Mesenteric fat pad (tissue), 1 donor: ENCODE data around the gene SLC4A1AP. TPM values are rescaled to one million over a fixed set of nuclear protein-coding genes. Genes with fewer than 3 reads are reported as not detected.

Source experiments
- DNase-seq: peaks from one replicate; pipeline ENCODE4 v3.0.0-alpha.2; 2020; ENCODE audit warnings: low spot score
- total RNA-seq: library from RNA; stranded (reverse); fragmentation: NEBNext Ultra II Directional; extraction: Animal tissue kit (Norgen Biotek cat#: 25700); gene quantifications from one replicate; pipeline ENCODE4 v1.2.1, GENCODE V29; 2021
- donor health status: DM: yes; HTN: yes; CAD: no.

SLC4A1AP gene
- total RNA-seq, 1 donor from 2014 or later = 18.0 TPM

GRCh38 chr2:27697660-27698059 is 34.0 kb downstream of the SLC4A1AP start:
- no peak for DNase-seq

- no peak for DNase-seq
Observed at GRCh38 chr2:27701676-27702075, 38.0 kb downstream of the SLC4A1AP start.

DNA sequence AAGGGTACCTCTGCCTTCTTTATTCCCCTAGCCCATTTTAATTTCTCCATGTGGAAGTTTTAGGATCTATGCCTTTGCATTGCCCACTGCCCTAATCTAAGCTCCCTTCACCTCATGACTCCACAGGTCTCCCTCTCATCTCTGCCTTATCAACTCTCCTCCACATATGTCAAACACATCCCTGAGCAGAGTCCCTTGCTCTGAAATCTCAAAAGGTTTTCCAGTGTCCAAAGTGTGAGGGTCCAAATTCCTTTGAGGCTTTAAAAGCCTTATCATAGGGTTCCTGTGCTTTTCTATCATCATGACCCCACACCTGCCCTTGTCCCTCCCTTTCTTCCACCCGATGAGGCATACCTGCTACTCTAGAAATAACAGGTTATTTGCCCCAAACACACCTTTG is 38.6 kb downstream of the SLC4A1AP start:
- no peak for DNase-seq

DNA sequence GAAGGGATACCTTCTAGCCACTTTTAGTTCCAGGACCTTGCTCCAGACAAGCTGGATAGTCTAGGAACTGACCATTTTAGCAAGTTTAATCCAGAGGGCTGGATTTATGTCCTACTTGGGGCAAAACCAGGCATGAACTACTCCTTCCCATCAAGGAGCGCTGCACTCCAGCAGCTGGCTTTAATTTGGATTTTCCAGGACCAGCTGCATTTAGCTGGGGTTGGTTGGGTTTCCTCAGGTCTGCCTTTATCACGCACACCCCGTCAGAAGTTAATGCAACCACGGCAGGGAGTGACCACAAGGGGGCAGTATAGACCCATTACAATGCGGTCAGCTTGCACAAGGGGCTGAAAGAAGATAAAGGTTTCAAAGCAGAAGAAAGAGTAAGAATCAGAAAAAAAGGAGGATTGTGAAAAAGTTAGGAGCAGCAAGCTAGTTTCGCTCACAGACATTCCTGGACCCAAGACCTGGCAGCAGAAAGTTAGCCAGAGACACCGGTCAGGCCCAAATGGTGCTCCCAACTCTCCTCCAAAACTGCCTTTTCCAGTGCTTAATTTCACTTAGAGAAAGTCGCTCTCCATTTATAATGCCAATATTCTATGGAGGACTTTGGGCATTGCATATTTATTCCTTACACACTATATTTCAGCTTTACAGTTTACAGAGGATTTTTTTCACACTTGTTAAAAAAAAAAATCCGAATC is 40.1 kb downstream of the SLC4A1AP start:
- DNase-seq = no peak

DNA sequence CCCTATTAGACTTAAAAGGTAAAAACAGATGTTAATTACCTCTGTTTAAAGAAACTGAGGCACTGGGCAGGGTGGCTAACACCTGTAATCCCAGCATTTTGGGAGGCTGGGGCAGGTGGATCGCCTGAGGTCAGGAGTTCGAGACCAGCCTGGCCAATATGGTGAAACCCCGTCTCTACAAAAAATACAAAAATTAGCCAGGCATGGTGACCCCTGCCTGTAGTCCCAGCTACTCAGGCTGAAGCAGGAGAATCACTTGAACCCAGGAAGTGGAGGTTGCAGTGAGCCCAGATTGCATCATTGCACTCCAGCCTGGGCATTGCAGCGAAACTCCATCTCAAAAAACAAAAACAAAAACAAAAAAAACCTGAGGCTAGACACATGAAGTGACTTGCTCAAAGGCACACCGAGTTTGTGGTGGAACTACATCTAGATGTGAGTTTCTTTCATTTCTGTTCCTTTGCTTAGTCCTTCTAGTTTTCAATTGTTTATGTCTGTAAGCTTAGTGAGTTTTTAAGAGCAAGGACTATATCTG is 40.7 kb downstream of the SLC4A1AP start:
- DNase-seq = no peak

DNA sequence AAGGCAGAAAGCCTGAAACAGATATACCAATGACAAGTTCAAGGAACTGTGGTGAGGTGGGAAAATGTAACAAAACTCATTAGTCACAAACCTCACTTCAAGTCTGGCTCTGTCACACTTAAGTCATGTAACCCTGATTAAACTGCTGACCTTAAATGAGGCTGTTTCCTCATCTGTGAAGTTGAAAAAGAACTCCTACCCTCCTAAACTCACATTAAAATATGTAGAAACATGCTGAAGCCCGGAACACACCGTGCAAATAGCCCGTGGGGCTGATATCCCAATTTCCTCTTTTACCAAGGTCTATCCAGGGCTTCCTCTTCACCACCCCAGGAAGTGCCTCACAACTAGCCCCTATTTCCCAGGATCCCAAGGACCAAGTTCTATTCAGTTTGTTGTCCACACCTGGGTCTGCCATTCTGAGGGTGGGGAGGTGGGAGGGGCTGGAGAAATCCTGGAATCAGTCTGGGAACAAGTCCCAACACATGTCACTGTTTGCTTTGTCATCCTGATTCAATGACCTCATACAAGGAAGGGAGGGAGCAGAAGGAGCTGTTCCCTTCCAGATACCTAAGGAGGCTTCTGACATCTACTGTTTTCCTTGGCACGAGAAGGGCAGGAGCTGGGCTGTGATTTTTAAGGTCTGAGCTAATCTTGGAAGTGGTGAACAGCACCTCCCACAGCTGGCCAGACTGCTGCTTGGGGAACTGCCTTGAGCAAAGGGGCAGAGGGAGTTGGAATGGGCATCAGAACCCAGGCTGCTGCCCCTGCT is 42.3 kb downstream of the SLC4A1AP start:
- no peak for DNase-seq

- peak; percentile 55 for DNase-seq
Observed at GRCh38 chr2:27707462-27708256, 44.0 kb downstream of the SLC4A1AP start.

DNA sequence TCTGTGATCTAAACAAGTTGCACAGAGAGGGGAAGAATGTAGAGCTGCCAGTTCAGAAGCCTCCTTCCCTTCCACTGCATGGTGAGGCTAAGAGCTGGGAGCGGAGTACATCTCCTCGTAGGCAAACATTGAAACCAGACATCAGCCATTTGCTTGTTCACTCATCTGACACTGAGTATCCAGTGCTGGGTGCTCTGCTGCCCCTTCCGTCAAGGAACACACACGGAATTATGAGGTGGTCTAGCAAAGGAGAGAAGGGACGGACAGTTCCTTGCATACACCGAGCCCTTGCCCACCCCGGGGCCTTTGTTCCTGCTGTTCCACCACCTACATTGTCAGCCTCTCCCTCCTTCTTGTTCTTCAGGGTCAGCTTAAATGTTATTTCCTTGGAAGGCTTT is 44.6 kb downstream of the SLC4A1AP start:
- DNase-seq = peak; percentile 76

DNA sequence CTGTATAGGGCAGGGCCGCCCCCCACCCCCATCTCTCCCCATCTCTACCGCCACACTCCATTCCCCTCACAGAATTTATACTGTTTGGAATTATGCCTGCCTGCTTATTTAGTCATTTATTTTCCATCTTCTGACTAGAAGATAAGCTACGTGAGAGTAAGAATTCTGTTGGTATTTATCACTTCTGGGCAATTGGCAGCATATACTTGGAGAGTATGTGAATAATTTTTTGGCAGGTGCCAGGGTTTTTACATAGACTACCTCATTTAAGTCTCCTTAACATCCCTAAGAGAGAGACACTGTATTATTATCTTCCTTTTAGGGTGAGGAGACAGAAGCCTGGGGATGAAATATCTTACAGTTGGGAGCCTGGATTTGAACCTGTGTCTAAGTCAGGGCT is 45.0 kb downstream of the SLC4A1AP start:
- no peak for DNase-seq

- DNase-seq = peak; percentile 24
Observed at GRCh38 chr2:27709326-27709725, 45.6 kb downstream of the SLC4A1AP start.

GRCh38 chr2:27709960-27710575 is 46.4 kb downstream of the SLC4A1AP start:
- no peak for DNase-seq

DNA sequence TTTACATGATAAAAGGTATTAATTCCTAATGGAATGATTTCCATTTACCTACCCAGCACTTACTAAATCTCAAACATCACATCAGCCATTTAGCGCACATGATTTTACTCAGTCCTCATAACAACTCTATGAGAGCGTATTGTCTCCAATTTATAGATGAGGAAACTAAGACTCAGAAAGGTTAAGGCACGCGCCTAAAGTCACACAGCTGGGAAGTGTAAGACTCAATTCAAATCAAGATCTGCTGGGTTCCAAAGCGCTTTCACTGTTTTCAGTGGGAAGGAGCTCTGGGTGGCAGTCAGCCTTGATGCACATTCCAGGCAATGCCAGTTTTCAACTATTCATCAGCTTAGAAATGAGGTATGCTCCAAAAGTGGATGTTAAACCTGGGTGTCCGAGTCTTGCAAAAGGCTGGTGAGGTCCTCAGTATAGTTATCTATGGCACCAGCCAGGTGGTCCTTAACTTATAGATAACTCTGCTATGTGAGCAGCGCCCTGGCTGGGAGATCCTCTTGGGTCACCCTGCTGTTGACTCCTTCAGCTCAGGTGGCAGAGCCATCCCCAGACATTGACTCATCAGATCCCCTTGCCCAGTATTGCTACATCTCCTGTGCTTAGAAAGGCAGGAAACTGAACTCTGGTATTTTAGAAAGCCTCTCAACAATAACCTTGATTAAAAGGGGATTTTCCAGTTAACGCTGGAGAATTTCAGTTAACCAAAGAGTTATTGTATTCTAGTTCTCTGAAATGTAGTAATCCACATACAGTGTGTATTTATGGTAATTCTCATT is 47.1 kb downstream of the SLC4A1AP start:
- no peak for DNase-seq

GRCh38 chr2:27711804-27712203 is 48.1 kb downstream of the SLC4A1AP start:
- DNase-seq = peak; percentile 22

- peak; percentile 33 for DNase-seq
Observed at GRCh38 chr2:27712522-27712921, 48.8 kb downstream of the SLC4A1AP start.

DNA sequence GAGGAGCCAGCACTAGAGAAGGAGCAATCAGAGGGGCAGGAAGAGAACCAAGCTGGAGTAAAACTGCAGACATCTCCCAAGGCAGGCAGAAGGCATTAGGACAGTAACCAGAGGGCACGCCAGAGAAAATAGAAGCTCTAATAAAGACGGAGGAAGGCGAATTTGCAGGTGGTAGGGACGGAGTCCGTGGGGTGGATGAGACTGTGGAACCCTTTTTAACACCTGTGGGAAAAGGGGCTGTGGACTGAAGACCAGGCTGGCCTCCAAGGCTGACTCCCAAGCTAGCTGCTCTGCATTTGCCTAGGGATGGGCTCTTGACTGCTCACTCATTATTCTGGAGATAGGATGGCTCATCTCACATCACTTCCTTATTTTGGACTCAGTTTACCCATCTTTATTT is 49.5 kb downstream of the SLC4A1AP start:
- DNase-seq = peak; percentile 24

DNA sequence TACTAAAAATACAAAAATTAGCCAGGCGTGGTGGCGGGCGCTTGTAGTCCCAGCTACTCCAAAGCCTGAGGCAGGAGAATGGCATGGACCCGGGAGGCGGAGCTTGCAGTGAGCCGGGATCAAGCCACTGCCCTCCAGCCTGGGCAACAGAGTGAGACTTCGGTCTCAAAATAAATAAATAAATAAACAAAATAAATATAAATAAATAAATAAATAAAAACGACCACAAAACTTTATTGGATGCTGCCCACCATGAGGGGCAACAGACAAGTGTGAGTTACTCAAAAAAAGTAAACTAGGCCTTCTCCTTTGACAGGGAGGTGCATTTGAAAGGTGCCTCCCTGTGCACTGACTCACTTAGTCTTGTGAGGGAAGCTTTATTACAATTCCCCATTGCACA is 50.4 kb downstream of the SLC4A1AP start:
- DNase-seq = peak; percentile 26

DNA sequence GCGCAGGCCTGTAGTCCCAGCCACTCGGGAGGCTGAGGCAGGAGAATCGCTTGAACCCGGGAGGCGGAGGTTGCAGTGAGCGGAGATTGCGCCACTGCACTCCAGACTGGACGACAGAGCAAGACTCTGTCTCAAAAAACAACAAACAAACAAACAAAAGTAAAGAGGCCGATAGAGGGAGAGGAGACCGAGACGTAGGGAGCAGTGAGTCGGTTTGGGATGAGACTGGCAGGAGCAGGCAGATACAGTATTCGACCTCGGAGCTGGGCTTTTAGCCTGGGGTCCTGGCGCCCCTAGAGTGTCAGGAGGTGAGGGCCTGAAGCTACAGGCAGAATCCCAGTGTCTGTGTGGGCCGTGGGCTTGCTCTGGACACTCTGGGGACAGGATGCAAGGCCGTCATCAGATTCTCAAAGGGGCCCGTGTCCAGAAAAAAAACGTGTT is 51.2 kb downstream of the SLC4A1AP start:
- DNase-seq = peak; percentile 65

- DNase-seq = peak; percentile 88
Observed at GRCh38 chr2:27715318-27716210, 51.9 kb downstream of the SLC4A1AP start.
